GM13976 (cell line): ENCODE measurements around the gene CIITA.
"Not testable (repeated sequence)": the region's sequence is repeated elsewhere in the genome, so short reads cannot be mapped to it uniquely, and the experiment has no call there.

ENCODE experiments used
- DNase-seq: peaks from one replicate; pipeline ENCODE4 v3.0.0; 2012; ENCODE audit warnings: low spot score
- in situ Hi-C: fragments of 300-500 bp; cut with MboI; formaldehyde crosslinking; loops from one replicate; pipeline ENCODE4 v1.12.0; 2022; ENCODE audit warnings: low sequenced_read_pairs, mixed read lengths, inconsistent platforms; ENCODE audit not compliant: unreplicated experiment
- TF ChIP-seq, protein P1 (sequence below): IDR thresholded peaks from 2 replicates; pipeline ENCODE4 v1.5.1; 2012; ENCODE audit warnings: borderline replicate concordance, mild to moderate bottlenecking; ENCODE audit not compliant: insufficient read depth; ENCODE audit errors: extremely low read depth, missing control alignments, control extremely low read depth

CIITA gene

DNA sequence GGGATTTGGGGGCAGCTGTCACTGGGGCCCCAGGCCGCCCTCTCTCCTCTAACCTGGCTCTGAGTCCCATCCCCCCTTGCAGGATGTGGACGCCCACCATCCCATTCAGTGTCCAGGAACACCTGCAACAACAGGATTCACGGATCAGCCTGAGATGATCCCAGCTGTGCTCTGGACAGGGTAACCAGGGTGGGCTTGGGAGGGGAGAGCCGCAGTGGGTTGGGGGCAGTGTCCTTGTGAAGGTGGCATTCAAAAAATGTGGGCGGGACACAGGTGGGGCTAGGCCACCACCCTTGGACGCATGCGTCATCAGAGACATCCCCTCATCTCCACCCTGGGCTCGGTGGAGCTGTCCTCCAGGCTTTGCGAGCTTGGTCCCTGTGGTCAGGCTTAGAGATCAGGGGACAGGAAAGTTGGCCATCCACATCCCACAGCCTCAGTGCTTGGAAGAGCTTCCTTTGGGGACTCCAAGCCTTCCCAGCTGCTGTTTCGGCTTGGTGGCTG is 46.2 kb downstream of the CIITA start:
- no peak for DNase-seq
- TF ChIP-seq, protein P1, sequence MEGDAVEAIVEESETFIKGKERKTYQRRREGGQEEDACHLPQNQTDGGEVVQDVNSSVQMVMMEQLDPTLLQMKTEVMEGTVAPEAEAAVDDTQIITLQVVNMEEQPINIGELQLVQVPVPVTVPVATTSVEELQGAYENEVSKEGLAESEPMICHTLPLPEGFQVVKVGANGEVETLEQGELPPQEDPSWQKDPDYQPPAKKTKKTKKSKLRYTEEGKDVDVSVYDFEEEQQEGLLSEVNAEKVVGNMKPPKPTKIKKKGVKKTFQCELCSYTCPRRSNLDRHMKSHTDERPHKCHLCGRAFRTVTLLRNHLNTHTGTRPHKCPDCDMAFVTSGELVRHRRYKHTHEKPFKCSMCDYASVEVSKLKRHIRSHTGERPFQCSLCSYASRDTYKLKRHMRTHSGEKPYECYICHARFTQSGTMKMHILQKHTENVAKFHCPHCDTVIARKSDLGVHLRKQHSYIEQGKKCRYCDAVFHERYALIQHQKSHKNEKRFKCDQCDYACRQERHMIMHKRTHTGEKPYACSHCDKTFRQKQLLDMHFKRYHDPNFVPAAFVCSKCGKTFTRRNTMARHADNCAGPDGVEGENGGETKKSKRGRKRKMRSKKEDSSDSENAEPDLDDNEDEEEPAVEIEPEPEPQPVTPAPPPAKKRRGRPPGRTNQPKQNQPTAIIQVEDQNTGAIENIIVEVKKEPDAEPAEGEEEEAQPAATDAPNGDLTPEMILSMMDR = no peak
- in situ Hi-C loops = no loop called here

DNA sequence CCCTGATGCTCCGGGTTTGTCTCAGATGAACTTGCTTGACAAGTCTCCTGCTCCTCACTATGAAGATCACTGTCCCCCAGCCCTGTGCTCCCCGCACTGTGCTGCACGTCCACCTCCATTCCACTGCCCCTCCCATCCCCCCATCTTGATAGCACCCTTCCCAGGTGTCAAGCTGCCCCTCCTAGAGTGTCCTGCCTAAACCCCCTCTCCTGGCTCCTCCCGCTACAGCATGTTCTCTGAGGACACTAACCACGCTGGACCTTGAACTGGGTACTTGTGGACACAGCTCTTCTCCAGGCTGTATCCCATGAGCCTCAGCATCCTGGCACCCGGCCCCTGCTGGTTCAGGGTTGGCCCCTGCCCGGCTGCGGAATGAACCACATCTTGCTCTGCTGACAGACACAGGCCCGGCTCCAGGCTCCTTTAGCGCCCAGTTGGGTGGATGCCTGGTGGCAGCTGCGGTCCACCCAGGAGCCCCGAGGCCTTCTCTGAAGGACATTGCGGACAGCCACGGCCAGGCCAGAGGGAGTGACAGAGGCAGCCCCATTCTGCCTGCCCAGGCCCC is 46.7 kb downstream of the CIITA start:
- in situ Hi-C loops = no loop called here
- no peak for DNase-seq
- TF ChIP-seq, protein P1 = no peak

DNA sequence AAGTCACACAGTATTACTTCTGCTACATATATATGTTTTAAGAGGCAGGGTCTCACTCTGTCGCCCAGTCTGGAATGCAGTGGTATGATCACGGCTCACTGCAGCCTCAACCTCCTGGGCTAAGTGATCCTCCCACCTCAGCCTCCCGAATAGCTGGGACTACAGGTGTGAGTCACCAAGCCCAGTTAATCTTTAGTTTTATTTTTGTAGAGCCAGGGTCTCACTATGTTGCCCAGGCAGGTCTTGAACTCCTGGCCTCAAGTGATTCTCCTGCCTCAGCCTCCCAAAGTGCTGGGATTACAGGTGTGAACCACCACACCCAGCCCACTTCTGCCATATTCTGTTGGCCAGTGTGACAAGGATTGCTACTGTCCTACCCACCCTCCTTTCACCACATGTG is 48.3 kb downstream of the CIITA start:
- in situ Hi-C loops, DNase-seq: not testable (repeated sequence)

DNA sequence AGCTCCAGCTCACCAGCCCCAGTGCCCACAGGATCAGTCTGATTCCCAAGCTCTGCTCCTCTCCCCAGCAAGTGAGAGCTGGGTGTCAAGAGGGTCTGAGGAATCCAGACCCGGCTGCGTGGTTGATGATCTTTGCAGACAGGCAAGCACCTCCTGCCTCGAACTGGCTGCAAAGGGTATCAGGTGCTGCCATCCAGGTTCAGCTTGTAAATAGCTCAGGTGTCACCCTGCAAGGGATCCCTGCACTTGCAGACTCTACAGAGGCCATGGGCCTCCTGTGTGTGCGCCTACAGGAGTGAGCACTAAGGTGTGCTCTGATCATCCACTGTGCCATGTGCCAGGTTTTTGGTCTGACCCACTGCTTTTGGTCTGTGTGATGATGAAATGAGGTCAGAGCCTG is 49.1 kb downstream of the CIITA start:
- DNase-seq = no peak
- TF ChIP-seq, protein P1 = no peak
- in situ Hi-C loops = no loop called here

DNA sequence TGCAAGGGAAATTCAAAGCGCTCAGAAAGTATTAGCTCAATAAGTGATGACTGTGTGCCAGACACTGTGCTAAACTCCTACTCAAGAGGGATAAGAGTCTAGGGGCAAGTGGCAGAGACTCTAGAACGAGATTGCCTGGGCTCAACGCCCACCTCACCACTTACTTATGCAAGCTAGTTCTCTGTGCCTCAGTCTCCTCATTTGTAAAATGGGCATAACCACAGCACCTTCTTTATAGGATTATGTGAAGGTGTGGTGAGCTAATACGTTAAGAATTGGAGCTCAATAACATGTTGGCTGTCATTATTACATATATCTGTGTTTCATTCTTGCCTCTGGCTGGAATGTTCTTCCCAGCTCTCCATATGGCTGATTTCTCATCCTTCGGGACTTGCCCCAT is 49.9 kb downstream of the CIITA start:
- no peak for DNase-seq
- in situ Hi-C loops = no loop called here
- TF ChIP-seq, protein P1 = no peak

DNA sequence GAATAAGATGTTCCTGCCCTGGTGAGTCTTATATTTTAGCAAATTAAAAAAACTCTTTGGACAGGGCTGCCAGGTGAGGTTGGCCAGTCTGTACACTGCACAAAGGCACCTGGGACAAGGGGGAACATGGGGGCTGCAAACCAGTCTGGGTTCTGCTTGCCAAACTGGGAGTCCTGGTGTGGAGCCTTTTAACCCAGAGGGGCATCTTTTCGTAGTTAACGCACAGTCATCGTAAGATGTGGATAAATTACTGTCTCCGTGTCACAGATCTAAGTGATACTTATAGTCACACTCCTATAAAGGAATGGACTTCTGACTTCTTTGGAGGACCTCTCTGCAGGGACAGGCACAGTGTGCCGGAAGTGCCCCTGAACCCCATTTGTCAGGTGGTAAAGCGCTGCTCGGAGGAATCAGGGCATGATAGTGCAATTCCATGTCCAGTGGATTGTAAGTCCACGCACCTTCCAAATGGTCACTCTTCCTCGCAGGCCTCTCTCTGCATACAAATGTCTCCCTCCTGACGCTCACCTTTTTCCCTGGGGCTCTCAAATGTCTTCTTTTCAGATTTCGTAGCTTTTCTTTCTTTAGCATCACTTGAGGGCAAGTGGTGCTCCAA is 50.6 kb downstream of the CIITA start:
- DNase-seq = no peak
- TF ChIP-seq, protein P1 = no peak
- in situ Hi-C loops = no loop called here

DNA sequence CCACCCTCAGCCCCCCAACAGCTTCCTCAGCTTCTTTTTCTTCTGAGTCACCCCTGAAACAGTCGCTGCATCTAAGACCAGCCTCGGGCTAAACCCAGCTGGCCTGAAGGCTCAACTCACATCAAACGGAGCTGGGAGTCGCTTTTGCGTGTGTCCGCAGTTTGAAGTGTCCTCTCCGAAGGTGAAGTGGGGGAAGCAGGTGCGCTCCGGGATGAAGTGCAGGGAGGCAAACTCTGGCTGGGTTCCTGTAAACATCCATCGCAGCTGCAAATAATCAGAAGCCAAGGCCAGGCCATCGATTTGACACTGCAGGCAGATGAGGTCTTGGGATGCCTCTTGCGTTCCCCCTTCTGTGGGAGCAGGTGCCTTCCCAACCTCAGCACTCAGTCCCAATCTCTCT is 52.1 kb downstream of the CIITA start:
- in situ Hi-C loops = not testable (repeated sequence)

More for the DNA sequence above, 52.1 kb downstream of the CIITA start:
- not testable (repeated sequence) for DNase-seq
